K562 (cell line): Measurements from ENCODE around the gene RNF213. TPM values are rescaled to one million over a fixed set of nuclear protein-coding genes. Genes with fewer than 3 reads are reported as not detected.

ENCODE experiments used
- ATAC-seq: fragments of 200-7000 bp; cut with Tn5 transposase; 3 replicates; pipeline ENCODE4 v1.9.1; 2020; ENCODE audit warnings: moderate library complexity
- BruUV-seq: library from RNA; stranded (reverse); fragments of 400-500 nt; replicated peaks from 2 replicates; lab custom pipeline; 2021; lab: Mats Ljungman, UMichigan
- CTCF ChIA-PET: fragments of 300-600 bp; formaldehyde crosslinking; extraction: SDS; loops from one replicate; lab custom pipeline; 2021; ENCODE audit warnings: low intra/inter-chr PET ratio; lab: Yijun Ruan, JAX
- POLR2A ChIA-PET: fragments of 300-600, 350-650 bp; sonication (Branson Sonifier 250); formaldehyde crosslinking; extraction: SDS; loops from one replicate; lab custom pipeline; 2021; ENCODE audit warnings: antibody characterized with exemption, inconsistent platforms; lab: Yijun Ruan, JAX
- DNase-seq, 4 experiments: peaks; one replicate each; pipeline versions ENCODE4 v3.0.0 to v3.0.0-alpha.2; 2011 to 2018; ENCODE audit warnings: low spot score in 3 of 4, mixed read lengths in 3 of 4; ENCODE audit errors: extremely low read depth in 1 of 4
- FAIRE-seq: peaks from 2 replicates; lab custom pipeline; 2011; peaks lifted over from hg19 to GRCh38; lab: Jason Lieb, UNC
- H2AFZ ChIP-seq: 2 replicates; pipeline ENCODE4 v1.6.0; 2011; ENCODE audit warnings: low read depth, low read length, control low read depth, inconsistent platforms
- H3K27ac ChIP-seq: fragments of 200-600 bp; 3 replicates; pipeline ENCODE4 v1.8.0; 2011; ENCODE audit warnings: low read depth, mild to moderate bottlenecking, control low read depth, inconsistent platforms, low read length, moderate library complexity, mixed read lengths; ENCODE audit errors: extremely low read depth
- H3K27me3 ChIP-seq, 2 experiments: fragments of 300-600 bp in 1 of 2; 2 replicates in 1 of 2; 3 replicates in 1 of 2; pipeline versions ENCODE4 v1.6.0 to v1.8.0; 2011; ENCODE audit warnings: inconsistent platforms in 2 of 2, low read length in 2 of 2, mild to moderate bottlenecking in 1 of 2, mixed read lengths in 1 of 2, moderate library complexity in 1 of 2; ENCODE audit not compliant: control insufficient read depth in 2 of 2, insufficient read depth in 2 of 2
- H3K36me3 ChIP-seq: fragments of 300-600 bp; 3 replicates; pipeline ENCODE4 v1.8.0; 2011; ENCODE audit warnings: mild to moderate bottlenecking, low read length, inconsistent platforms; ENCODE audit not compliant: control insufficient read depth, insufficient read depth
- H3K4me1 ChIP-seq, 2 experiments: fragments of 200-600 bp in 1 of 2; replicated peaks in 1 of 2; 2 replicates in 1 of 2; 3 replicates in 1 of 2; pipeline versions ENCODE4 v1.5.1 to v1.8.0; 2011; ENCODE audit warnings: inconsistent platforms in 2 of 2, low read length in 2 of 2, mild to moderate bottlenecking in 1 of 2, mixed read lengths in 1 of 2, moderate library complexity in 1 of 2; ENCODE audit not compliant: control insufficient read depth in 2 of 2, insufficient read depth in 2 of 2
- H3K4me2 ChIP-seq: 2 replicates; pipeline ENCODE4 v1.6.1; 2011; ENCODE audit warnings: low read length, control low read depth, inconsistent platforms, mixed read lengths; ENCODE audit not compliant: insufficient read depth
- H3K4me3 ChIP-seq: fragments of 200-600 bp; sonication (generic), shearing (Covaris generic); 2 replicates; pipeline ENCODE4 v1.5.1; 2016; ENCODE audit warnings: control low read depth, inconsistent platforms
- H3K79me2 ChIP-seq: fragments of 200-600 bp; 3 replicates; pipeline ENCODE4 v1.8.0; 2011; ENCODE audit warnings: low read length, inconsistent platforms; ENCODE audit not compliant: control insufficient read depth, insufficient read depth
- H3K9ac ChIP-seq, 2 experiments: 2 replicates each; pipeline versions ENCODE4 v1.6.0 to v1.6.1; 2011; ENCODE audit warnings: low read depth in 2 of 2, low read length in 2 of 2, control low read depth in 1 of 2, inconsistent platforms in 1 of 2, mild to moderate bottlenecking in 1 of 2, mixed read lengths in 1 of 2; ENCODE audit not compliant: insufficient read depth in 1 of 2
- H3K9me1 ChIP-seq: one replicate; pipeline ENCODE4 v1.6.0; 2011; ENCODE audit warnings: inconsistent platforms, mild to moderate bottlenecking, low read length, moderate library complexity; ENCODE audit not compliant: control insufficient read depth, insufficient read depth
- H3K9me3 ChIP-seq: replicated peaks from 2 replicates; pipeline ENCODE4 v1.5.1; 2011; ENCODE audit warnings: low read depth, low read length, inconsistent platforms; ENCODE audit not compliant: control insufficient read depth, insufficient read depth
- H4K20me1 ChIP-seq: replicated peaks from 2 replicates; pipeline ENCODE4 v1.6.1; 2011; ENCODE audit warnings: low read length, inconsistent platforms, mixed read lengths; ENCODE audit not compliant: control insufficient read depth, insufficient read depth
- CEBPG ChIP-seq, 3 experiments: fragments of 200-800 bp in 1 of 3; sonication (Bioruptor generic) in 1 of 3; sonication (generic) in 1 of 3; formaldehyde crosslinking in 1 of 3; IDR thresholded peaks in 2 of 3; conservative IDR thresholded peaks in 1 of 3; 2 replicates each; pipeline versions ENCODE4 v1.6.1 to v1.8.0; 2016 to 2022; ENCODE audit warnings: missing compliant biosample characterization in 2 of 3, missing genetic modification characterization in 2 of 3, mild to moderate bottlenecking in 1 of 3, missing genetic modification reagents in 1 of 3
- FOS ChIP-seq: IDR thresholded peaks from 3 replicates; pipeline ENCODE4 v1.6.1; 2011; ENCODE audit not compliant: insufficient read length; ENCODE audit errors: extremely low read depth
- GATAD2B ChIP-seq: fragments of 450-650 bp; IDR thresholded peaks from 2 replicates; pipeline ENCODE4 v1.6.1; 2017; ENCODE audit warnings: mild to moderate bottlenecking, borderline replicate concordance
- HNRNPK ChIP-seq: fragments of 200-400 bp; formaldehyde crosslinking; IDR thresholded peaks from one replicate; pipeline ENCODE4 v1.6.1; 2018; ENCODE audit warnings: mild to moderate bottlenecking, low read depth, low read length; ENCODE audit not compliant: poor library complexity, severe bottlenecking
- KDM1A ChIP-seq, 2 experiments: fragments of 450-650 bp; IDR thresholded peaks; 2 replicates each; pipeline ENCODE4 v1.6.1; 2016; ENCODE audit warnings: mild to moderate bottlenecking in 2 of 2
- MYC ChIP-seq, 2 experiments: fragments of 250-450 bp in 1 of 2; sonication (Bioruptor Pico) in 1 of 2; IDR thresholded peaks; 2 replicates each; pipeline versions ENCODE4 v1.5.1 to v1.6.1; 2012 to 2021; ENCODE audit warnings: low read depth in 2 of 2, borderline replicate concordance in 1 of 2, improper control_type of control experiment in 1 of 2, low read length in 1 of 2, mild to moderate bottlenecking in 1 of 2, moderate library complexity in 1 of 2
- NR2C2 ChIP-seq, 2 experiments: fragments of 200-800 bp in 1 of 2; sonication (Bioruptor generic) in 1 of 2; sonication (generic) in 1 of 2; formaldehyde crosslinking in 1 of 2; IDR thresholded peaks; 2 replicates each; pipeline versions ENCODE4 v1.6.1 to v1.8.0; 2016 to 2022; ENCODE audit warnings: mild to moderate bottlenecking in 1 of 2, missing compliant biosample characterization in 1 of 2, missing genetic modification characterization in 1 of 2, missing genetic modification reagents in 1 of 2
- NUFIP1 ChIP-seq: fragments of 450-650 bp; IDR thresholded peaks from 2 replicates; pipeline ENCODE4 v1.6.1; 2018; ENCODE audit not compliant: partially characterized antibody
- POLR2B ChIP-seq: fragments of 450-650 bp; IDR thresholded peaks from 2 replicates; pipeline ENCODE4 v1.6.1; 2018; ENCODE audit warnings: low read depth; ENCODE audit not compliant: partially characterized antibody
- SAFB ChIP-seq: fragments of 200-400 bp; formaldehyde crosslinking; IDR thresholded peaks from 2 replicates; pipeline ENCODE4 v1.6.1; 2017; ENCODE audit warnings: low read depth, low read length, borderline replicate concordance
- TAF9B ChIP-seq: fragments of 450-650 bp; IDR thresholded peaks from 2 replicates; pipeline ENCODE4 v1.6.1; 2018; ENCODE audit warnings: mild to moderate bottlenecking; ENCODE audit not compliant: partially characterized antibody
- ZBTB1 ChIP-seq: sonication (generic); formaldehyde crosslinking; IDR thresholded peaks from 2 replicates; pipeline ENCODE4 v1.8.1; 2023; ENCODE audit warnings: missing genetic modification reagents, low read depth, mild to moderate bottlenecking, borderline replicate concordance
- WGBS: fragments of 100-300 bp; shearing (Covaris generic); methylation state at CpG from one replicate; pipeline ENCODE4 v1.1.6; 2016; ENCODE audit warnings: low coverage, mixed read lengths; ENCODE audit not compliant: insufficient coverage; ENCODE audit errors: missing lambda C conversion rate; 5-methylcytosine and 5-hydroxymethylcytosine counted together
- in situ Hi-C: fragments of 300-500 bp; cut with MboI; formaldehyde crosslinking; loops from 4 replicates; pipeline ENCODE4 v1.15.0; 2018; ENCODE audit warnings: inconsistent platforms, mixed read lengths
- intact Hi-C: fragments of 100-400 bp; cut with micrococcal nuclease; formaldehyde crosslinking; loops from 2 replicates; pipeline ENCODE4 v1.14.2; 2022
- polyA plus RNA-seq, 8 experiments: library from polyadenylated mRNA; depleted of rRNA in 4 of 8; stranded (reverse) in 5 of 8; unstranded in 3 of 8; fragments of >200 nt; fragmentation: Nextera tagmentation in 2 of 8; fragmentation: Illumina TruSeq in 1 of 8; extraction: Ambion mirVana in 2 of 8; extraction: Trizol in 1 of 8; gene quantifications; 2 replicates each; pipeline versions ENCODE4 v1.2.1 to v1.2.3, GENCODE V29; 2011 to 2014; ENCODE audit warnings: inconsistent platforms in 1 of 8, missing spikeins in 1 of 8
- total RNA-seq, 7 experiments: library from RNA; depleted of rRNA in 6 of 7; stranded (reverse); fragments of >200 nt in 6 of 7; fragmentation: Illumina TruSeq in 2 of 7; extraction: Trizol in 2 of 7; gene quantifications; 2 replicates each; pipeline versions ENCODE4 v1.2.1 to v1.2.3, GENCODE V29; 2011 to 2021; ENCODE audit warnings: low replicate concordance in 1 of 7
- TF ChIP-seq, protein P1 (sequence below): fragments of 200-800 bp; sonication (Bioruptor generic); IDR thresholded peaks from 2 replicates; pipeline ENCODE4 v1.6.1; 2016; ENCODE audit warnings: missing genetic modification characterization, missing compliant biosample characterization
- TF ChIP-seq, protein P2 (sequence below): fragments of 250-450 bp; sonication (Bioruptor Pico); IDR thresholded peaks from 2 replicates; pipeline ENCODE4 v1.8.0; 2022; ENCODE audit warnings: inconsistent platforms, mild to moderate bottlenecking, moderate library complexity, borderline replicate concordance

Gene RNF213
- total and polyA plus RNA-seq, 9 of the 15 experiments (the other 6 are each of a cell fraction or from before 2014, with no cell fraction given), result 5.3 to 33.6 (median 17.9) TPM

DNA sequence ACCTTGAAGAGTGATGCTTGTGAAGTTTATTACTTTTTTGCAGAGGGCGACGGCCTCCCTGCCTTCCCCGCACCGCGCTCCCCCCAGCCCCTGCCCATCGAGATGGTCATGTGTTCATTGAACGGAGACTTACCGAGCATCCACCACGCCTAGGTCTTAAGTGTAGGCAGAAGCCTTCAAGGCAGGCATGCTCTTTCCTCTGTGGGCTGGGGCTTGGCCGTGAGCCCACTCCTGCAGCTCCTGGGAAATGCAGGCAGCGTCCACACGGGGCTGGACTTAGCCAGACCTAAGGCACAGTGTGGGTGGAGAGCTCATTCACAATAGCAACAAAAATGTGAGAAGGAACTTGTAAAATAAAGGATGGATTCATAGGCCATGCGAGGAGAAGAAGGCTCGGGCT is 19.2 kb downstream of the RNF213 start:
- no peaks in the 10 kb centered on the region for H3K9me1 ChIP-seq
- no TSS peak for BruUV-seq
- intact Hi-C loops, result no loop called here
- WGBS, result 78% methylated on average over 13 of the region's 14 CpGs
- ATAC-seq (no peak), FAIRE-seq (no peak)
- H3K4me1 ChIP-seq, result peaks cover 4 to 14% of the 10 kb centered on the region in 2 experiments; a peak in 3 of 5 replicates
- in situ Hi-C loops, result no loop called here
- peaks cover 3% of the 10 kb centered on the region; the same call in 1 of the 2 replicates for H4K20me1 ChIP-seq
- POLR2A ChIA-PET, result interaction anchor here (1.3 kb wide), 1 partner anchor 11 kb away, joined by 3 read pairs; no protein-coding TSS in a partner anchor
- CTCF ChIA-PET, result no interaction called here
- H2AFZ ChIP-seq, result no peak overlapping the region
- TF ChIP-seq HNRNPK (no peak), ZBTB1 (CRISPR knock-in tag) (no peak), TAF9B (no peak), MYC (IDR thresholded peaks at IDR 0.05; ENCODE audit: low read depth, low read length) (no peak), MYC (CRISPR knock-in tag; IDR thresholded peaks at IDR 0.05; ENCODE audit: borderline replicate concordance, low read depth) (no peak), FOS (no peak), CEBPG (CRISPR knock-in tag; IDR thresholded peaks at IDR 0.05) (no peak), CEBPG (tag; conservative IDR thresholded peaks at IDR 0.05 in 1 of 2, IDR thresholded peaks at IDR 0.05 in 1 of 2) (no peak), KDM1A (IDR thresholded peaks at IDR 0.05) (no peak), SAFB (no peak), NR2C2 (CRISPR knock-in tag; IDR thresholded peaks at IDR 0.05) (no peak), NR2C2 (tag; IDR thresholded peaks at IDR 0.05) (no peak), GATAD2B (no peak), POLR2B (no peak), NUFIP1 (no peak)
- TF ChIP-seq, protein P1, sequence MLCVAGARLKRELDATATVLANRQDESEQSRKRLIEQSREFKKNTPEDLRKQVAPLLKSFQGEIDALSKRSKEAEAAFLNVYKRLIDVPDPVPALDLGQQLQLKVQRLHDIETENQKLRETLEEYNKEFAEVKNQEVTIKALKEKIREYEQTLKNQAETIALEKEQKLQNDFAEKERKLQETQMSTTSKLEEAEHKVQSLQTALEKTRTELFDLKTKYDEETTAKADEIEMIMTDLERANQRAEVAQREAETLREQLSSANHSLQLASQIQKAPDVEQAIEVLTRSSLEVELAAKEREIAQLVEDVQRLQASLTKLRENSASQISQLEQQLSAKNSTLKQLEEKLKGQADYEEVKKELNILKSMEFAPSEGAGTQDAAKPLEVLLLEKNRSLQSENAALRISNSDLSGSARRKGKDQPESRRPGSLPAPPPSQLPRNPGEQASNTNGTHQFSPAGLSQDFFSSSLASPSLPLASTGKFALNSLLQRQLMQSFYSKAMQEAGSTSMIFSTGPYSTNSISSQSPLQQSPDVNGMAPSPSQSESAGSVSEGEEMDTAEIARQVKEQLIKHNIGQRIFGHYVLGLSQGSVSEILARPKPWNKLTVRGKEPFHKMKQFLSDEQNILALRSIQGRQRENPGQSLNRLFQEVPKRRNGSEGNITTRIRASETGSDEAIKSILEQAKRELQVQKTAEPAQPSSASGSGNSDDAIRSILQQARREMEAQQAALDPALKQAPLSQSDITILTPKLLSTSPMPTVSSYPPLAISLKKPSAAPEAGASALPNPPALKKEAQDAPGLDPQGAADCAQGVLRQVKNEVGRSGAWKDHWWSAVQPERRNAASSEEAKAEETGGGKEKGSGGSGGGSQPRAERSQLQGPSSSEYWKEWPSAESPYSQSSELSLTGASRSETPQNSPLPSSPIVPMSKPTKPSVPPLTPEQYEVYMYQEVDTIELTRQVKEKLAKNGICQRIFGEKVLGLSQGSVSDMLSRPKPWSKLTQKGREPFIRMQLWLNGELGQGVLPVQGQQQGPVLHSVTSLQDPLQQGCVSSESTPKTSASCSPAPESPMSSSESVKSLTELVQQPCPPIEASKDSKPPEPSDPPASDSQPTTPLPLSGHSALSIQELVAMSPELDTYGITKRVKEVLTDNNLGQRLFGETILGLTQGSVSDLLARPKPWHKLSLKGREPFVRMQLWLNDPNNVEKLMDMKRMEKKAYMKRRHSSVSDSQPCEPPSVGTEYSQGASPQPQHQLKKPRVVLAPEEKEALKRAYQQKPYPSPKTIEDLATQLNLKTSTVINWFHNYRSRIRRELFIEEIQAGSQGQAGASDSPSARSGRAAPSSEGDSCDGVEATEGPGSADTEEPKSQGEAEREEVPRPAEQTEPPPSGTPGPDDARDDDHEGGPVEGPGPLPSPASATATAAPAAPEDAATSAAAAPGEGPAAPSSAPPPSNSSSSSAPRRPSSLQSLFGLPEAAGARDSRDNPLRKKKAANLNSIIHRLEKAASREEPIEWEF (CRISPR knock-in tag), result no peak
- TF ChIP-seq, protein P2, sequence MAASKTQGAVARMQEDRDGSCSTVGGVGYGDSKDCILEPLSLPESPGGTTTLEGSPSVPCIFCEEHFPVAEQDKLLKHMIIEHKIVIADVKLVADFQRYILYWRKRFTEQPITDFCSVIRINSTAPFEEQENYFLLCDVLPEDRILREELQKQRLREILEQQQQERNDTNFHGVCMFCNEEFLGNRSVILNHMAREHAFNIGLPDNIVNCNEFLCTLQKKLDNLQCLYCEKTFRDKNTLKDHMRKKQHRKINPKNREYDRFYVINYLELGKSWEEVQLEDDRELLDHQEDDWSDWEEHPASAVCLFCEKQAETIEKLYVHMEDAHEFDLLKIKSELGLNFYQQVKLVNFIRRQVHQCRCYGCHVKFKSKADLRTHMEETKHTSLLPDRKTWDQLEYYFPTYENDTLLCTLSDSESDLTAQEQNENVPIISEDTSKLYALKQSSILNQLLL (CRISPR knock-in tag), result no peak
- TF ChIP-seq, all 486 proteins: peak for 0
- no peak overlapping the region for H3K4me3 ChIP-seq
- H3K27me3 ChIP-seq, result no peaks in the 10 kb centered on the region
- H3K36me3 ChIP-seq, result peaks cover 12% of the 10 kb centered on the region; the same call in 2 of the 3 replicates
- no peak overlapping the region for H3K4me2 ChIP-seq
- H3K27ac ChIP-seq, result no peak overlapping the region
- DNase-seq, result no peak
- H3K9ac ChIP-seq, result no peak overlapping the region
- H3K79me2 ChIP-seq, result no peaks in the 10 kb centered on the region; the same call in 2 of the 3 replicates
- no peaks in the 10 kb centered on the region for H3K9me3 ChIP-seq
